Small intestine (tissue), 7 donors: ENCODE measurements around the gene CHRNB1. TPM values are rescaled to one million over a fixed set of nuclear protein-coding genes. Genes with fewer than 3 reads are reported as not detected.
"Not testable (repeated sequence)": the region's sequence is repeated elsewhere in the genome, so short reads cannot be mapped to it uniquely, and the experiment has no call there.

Source experiments
- DNase-seq, 2 donors: peaks; one replicate each; pipeline versions ENCODE4 v3.0.0 to v3.0.0-alpha.2; 2013
- FAIRE-seq: peaks from 2 replicates; lab custom pipeline; 2012; peaks lifted over from hg19 to GRCh38; lab: Jason Lieb, UNC
- H3K27ac ChIP-seq, 3 donors: one replicate each; pipeline ENCODE4 v1.5.1; 2013; ENCODE audit warnings: low read length in 2 of 3, mild to moderate bottlenecking in 2 of 3, control low read depth in 1 of 3, inconsistent platforms in 1 of 3, low read depth in 1 of 3, moderate library complexity in 1 of 3
- H3K27me3 ChIP-seq, 3 donors: one replicate each; pipeline ENCODE4 v1.6.1; 2013; ENCODE audit warnings: low read length in 3 of 3, inconsistent platforms in 1 of 3; ENCODE audit not compliant: control insufficient read depth in 3 of 3, insufficient read depth in 3 of 3
- H3K36me3 ChIP-seq, 3 donors: one replicate each; pipeline ENCODE4 v1.6.1; 2013; ENCODE audit warnings: low read length in 3 of 3, inconsistent platforms in 1 of 3, low read depth in 1 of 3, mild to moderate bottlenecking in 1 of 3, moderate library complexity in 1 of 3; ENCODE audit not compliant: control insufficient read depth in 3 of 3, insufficient read depth in 2 of 3
- H3K4me1 ChIP-seq, 3 donors: one replicate each; pipeline ENCODE4 v1.6.1; 2013; ENCODE audit warnings: low read length in 2 of 3, inconsistent platforms in 1 of 3, low read depth in 1 of 3, mild to moderate bottlenecking in 1 of 3, moderate library complexity in 1 of 3; ENCODE audit not compliant: control insufficient read depth in 3 of 3, insufficient read depth in 2 of 3
- H3K4me3 ChIP-seq, 3 donors: one replicate each; pipeline ENCODE4 v1.5.1; 2013; ENCODE audit warnings: low read length in 3 of 3, control low read depth in 1 of 3, inconsistent platforms in 1 of 3, low read depth in 1 of 3, mild to moderate bottlenecking in 1 of 3, moderate library complexity in 1 of 3
- H3K9me3 ChIP-seq, 2 donors: one replicate each; pipeline ENCODE4 v1.6.1; 2013; ENCODE audit warnings: low read depth in 1 of 2, low read length in 1 of 2; ENCODE audit not compliant: control insufficient read depth in 2 of 2, insufficient read depth in 1 of 2
- WGBS, 3 donors: extraction: QIAGEN DNeasy Blood & Tissue Kit; methylation state at CpG; one replicate each; pipeline ENCODE4 v1.1.7; 2013; 5-methylcytosine and 5-hydroxymethylcytosine counted together
- polyA plus RNA-seq, 4 donors: library from polyadenylated mRNA; stranded (reverse) in 3 of 4; unstranded in 1 of 4; fragments of 200-250 nt in 3 of 4; fragments of 120-200 nt in 1 of 4; gene quantifications; one replicate each; pipeline versions ENCODE4 v1.2.1 to v1.2.3, GENCODE V29; 2013
- donor health status: healthy with polysubstance abuse.
- donor health status: control.
- donor health status: control.
- donor health status: Bipolar disorder and iron deficiency.
- donor health status: healthy.

The CHRNB1 gene
- polyA plus RNA-seq, 4 donors = 8.4 to 11.9 (median 10.4) TPM

GRCh38 chr17:7464081-7464480, 19.2 kb downstream of the CHRNB1 start:
- Histone ChIP-seq H3K4me1 (peaks cover 0 to 3% (median 0%) of the 10 kb centered on the region in 3 donors), H3K9me3 (no peaks in the 10 kb centered on the region), H3K27me3 (no peaks in the 10 kb centered on the region), H3K36me3 (peaks cover 3 to 77% (median 8%) of the 10 kb centered on the region in 3 donors), H3K27ac (no peak overlapping the region), H3K4me3 (no peak overlapping the region)
- 93 to 95% (median 94%) methylated on average over 9 of the region's 9 CpGs for WGBS, 3 donors
- FAIRE-seq (no peak), DNase-seq (no peak)

- no peak for FAIRE-seq
- Histone ChIP-seq H3K27ac (peak overlapping the region in 1 of 3 donors; percentile 41), H3K4me3 (no peak overlapping the region), H3K36me3 (peaks cover 3 to 78% (median 8%) of the 10 kb centered on the region in 3 donors), H3K9me3 (no peaks in the 10 kb centered on the region), H3K27me3 (no peaks in the 10 kb centered on the region), H3K4me1 (peaks cover 0 to 3% (median under 1%) of the 10 kb centered on the region in 3 donors)
- 91 to 95% (median 91%) methylated on average over 32 to 33 of the region's 33 CpGs for WGBS, 3 donors
- no peak for DNase-seq
These were observed 20.9 kb downstream of the CHRNB1 start for GRCh38 chr17:7465597-7466275.

- Histone ChIP-seq H3K4me3 (no peak overlapping the region), H3K27ac (peak overlapping the region in 1 of 3 donors; percentile 41), H3K27me3 (no peaks in the 10 kb centered on the region), H3K36me3 (peaks cover 3 to 78% (median 8%) of the 10 kb centered on the region in 3 donors), H3K4me1 (peaks cover 0 to 3% (median 2%) of the 10 kb centered on the region in 3 donors), H3K9me3 (no peaks in the 10 kb centered on the region)
- FAIRE-seq = no peak
- WGBS, 3 donors = 88 to 94% (median 90%) methylated on average over 9 of the region's 9 CpGs
- no peak for DNase-seq
These were observed 21.4 kb downstream of the CHRNB1 start for GRCh38 chr17:7466318-7466638.

- no peak for DNase-seq
- peaks cover 3 to 76% (median 8%) of the 10 kb centered on the region in 3 donors for H3K36me3 ChIP-seq
- H3K4me3 ChIP-seq = no peak overlapping the region
- peak overlapping the region in 1 of 3 donors; percentile 41 for H3K27ac ChIP-seq
- no peak for FAIRE-seq
- peaks cover 0 to 7% (median 2%) of the 10 kb centered on the region in 3 donors for H3K4me1 ChIP-seq
- no peaks in the 10 kb centered on the region for H3K9me3 ChIP-seq
- WGBS, 3 donors = 87 to 95% (median 88%) methylated on average over 15 to 16 of the region's 16 CpGs
- H3K27me3 ChIP-seq = no peaks in the 10 kb centered on the region
These were observed 21.9 kb downstream of the CHRNB1 start for GRCh38 chr17:7466639-7467341.

GRCh38 chr17:7467498-7467897, 22.6 kb downstream of the CHRNB1 start:
- Histone ChIP-seq H3K4me1 (peaks cover 0 to 8% (median 2%) of the 10 kb centered on the region in 3 donors), H3K36me3 (peaks cover 2 to 74% (median 8%) of the 10 kb centered on the region in 3 donors)
- no peak for FAIRE-seq

GRCh38 chr17:7468290-7468689, 23.4 kb downstream of the CHRNB1 start:
- no peak overlapping the region for H3K4me3 ChIP-seq
- peaks cover 0 to 68% (median 7%) of the 10 kb centered on the region in 3 donors for H3K36me3 ChIP-seq
- H3K27ac ChIP-seq = no peak overlapping the region
- no peaks in the 10 kb centered on the region for H3K27me3 ChIP-seq
- FAIRE-seq (no peak), DNase-seq (no peak)
- no peaks in the 10 kb centered on the region for H3K9me3 ChIP-seq
- peaks cover 0 to 8% (median 2%) of the 10 kb centered on the region in 3 donors for H3K4me1 ChIP-seq
- 93 to 96% (median 95%) methylated on average over 11 of the region's 11 CpGs for WGBS, 3 donors

More at GRCh38 chr17:7467498-7467897, 22.6 kb downstream of the CHRNB1 start:
- no peak for DNase-seq
- Histone ChIP-seq H3K27ac (peak overlapping the region in 1 of 3 donors; percentile 41), H3K9me3 (no peaks in the 10 kb centered on the region), H3K4me3 (no peak overlapping the region), H3K27me3 (no peaks in the 10 kb centered on the region)
- WGBS, 3 donors = 84 to 96% (median 94%) methylated on average over 3 of the region's 3 CpGs

- FAIRE-seq (no peak), DNase-seq (no peak)
- H3K4me3 ChIP-seq = no peak overlapping the region
- H3K27me3 ChIP-seq = no peaks in the 10 kb centered on the region
- H3K4me1 ChIP-seq = peaks cover 0 to 8% (median 2%) of the 10 kb centered on the region in 3 donors
- H3K27ac ChIP-seq = no peak overlapping the region
- H3K9me3 ChIP-seq = no peaks in the 10 kb centered on the region
- H3K36me3 ChIP-seq = peaks cover 0 to 68% (median 5%) of the 10 kb centered on the region in 3 donors
- WGBS, 3 donors = 83 to 85% (median 84%) methylated on average over 12 of the region's 12 CpGs
These were observed 24.0 kb downstream of the CHRNB1 start for GRCh38 chr17:7468804-7469389.

- Histone ChIP-seq H3K4me1 (peaks cover 0 to 13% (median 2%) of the 10 kb centered on the region in 3 donors), H3K36me3 (peaks cover 0 to 69% (median 5%) of the 10 kb centered on the region in 3 donors)
- H3K9me3 ChIP-seq, DNase-seq, H3K27ac ChIP-seq, H3K4me3 ChIP-seq, H3K27me3 ChIP-seq, FAIRE-seq: not testable (repeated sequence)
- 92 to 96% (median 95%) methylated on average over 12 of the region's 12 CpGs for WGBS, 3 donors
These were observed 25.0 kb downstream of the CHRNB1 start for GRCh38 chr17:7469843-7470242.
